NCI-H187 (cell line): ENCODE results near the gene MACROD2.
"Not testable (repeated sequence)": the region's sequence is repeated elsewhere in the genome, so short reads cannot be mapped to it uniquely, and the experiment has no call there.

Experiments used
- DNase-seq, 2 experiments: peaks; one replicate each; lab custom pipeline; 2025; lab: John Stamatoyannopoulos, UW

The MACROD2 gene

DNA sequence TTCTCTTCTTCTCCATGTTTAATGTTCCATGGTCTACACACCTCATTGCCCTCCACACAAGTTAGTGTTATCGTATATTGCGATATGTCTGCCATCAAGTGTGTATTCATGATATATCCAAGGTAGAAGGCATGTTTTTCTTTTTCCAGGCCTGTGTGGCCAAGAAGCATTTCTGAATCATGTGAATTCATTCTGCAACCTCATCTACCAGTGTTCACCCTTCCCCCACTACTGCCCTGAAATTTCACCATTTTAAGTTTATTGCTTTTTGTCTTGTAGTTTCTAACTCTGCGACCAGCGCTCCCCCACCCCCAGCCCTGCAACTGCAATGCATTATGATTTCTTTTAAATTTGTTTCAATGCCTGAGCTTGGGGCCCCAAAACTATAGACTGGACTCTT, 960.1 kb downstream of the MACROD2 start:
- DNase-seq = no peak

DNA sequence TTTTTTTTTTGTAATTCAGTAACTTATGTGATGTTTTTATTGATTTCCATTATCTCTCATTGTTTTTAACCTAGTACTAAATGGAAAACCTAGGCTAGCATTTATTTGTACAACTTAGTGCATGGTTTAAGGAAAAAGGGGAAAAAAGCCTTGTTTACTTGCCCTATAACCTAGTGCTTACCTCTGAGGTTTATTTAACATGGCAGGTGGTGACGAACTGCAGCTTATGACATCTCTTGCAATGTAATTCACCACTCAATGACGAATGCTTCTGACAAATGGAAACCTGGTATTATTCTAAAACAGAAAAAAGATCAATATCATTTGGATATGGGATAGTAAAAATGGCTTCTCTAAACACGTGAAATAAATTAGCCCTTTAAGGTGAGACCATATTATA, 960.7 kb downstream of the MACROD2 start:
- no peak for DNase-seq

DNA sequence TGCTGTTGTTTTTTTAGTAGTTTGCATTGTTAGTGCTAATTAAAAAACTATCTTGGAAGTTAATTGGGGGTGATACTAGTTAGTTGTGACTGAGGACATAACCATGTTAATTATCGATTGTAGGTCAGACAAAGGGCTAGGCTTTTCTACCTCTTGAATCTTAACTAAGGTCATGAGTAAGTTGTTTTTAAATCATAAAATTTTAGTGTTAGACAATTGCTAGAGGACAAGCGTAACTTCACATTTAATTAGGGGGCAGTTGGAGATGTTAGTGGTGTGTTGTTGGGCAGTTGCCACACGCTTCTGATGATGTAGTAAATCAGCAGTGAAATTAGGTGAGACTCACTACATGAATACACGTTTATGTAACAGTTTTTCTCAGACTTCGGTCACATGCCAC, 961.2 kb downstream of the MACROD2 start:
- DNase-seq = no peak

- no peak for DNase-seq
Measured at GRCh38 chr20:14957402-14957801, 962.1 kb downstream of the MACROD2 start.

- no peak for DNase-seq
Measured at GRCh38 chr20:14958626-14959025, 963.3 kb downstream of the MACROD2 start.

DNA sequence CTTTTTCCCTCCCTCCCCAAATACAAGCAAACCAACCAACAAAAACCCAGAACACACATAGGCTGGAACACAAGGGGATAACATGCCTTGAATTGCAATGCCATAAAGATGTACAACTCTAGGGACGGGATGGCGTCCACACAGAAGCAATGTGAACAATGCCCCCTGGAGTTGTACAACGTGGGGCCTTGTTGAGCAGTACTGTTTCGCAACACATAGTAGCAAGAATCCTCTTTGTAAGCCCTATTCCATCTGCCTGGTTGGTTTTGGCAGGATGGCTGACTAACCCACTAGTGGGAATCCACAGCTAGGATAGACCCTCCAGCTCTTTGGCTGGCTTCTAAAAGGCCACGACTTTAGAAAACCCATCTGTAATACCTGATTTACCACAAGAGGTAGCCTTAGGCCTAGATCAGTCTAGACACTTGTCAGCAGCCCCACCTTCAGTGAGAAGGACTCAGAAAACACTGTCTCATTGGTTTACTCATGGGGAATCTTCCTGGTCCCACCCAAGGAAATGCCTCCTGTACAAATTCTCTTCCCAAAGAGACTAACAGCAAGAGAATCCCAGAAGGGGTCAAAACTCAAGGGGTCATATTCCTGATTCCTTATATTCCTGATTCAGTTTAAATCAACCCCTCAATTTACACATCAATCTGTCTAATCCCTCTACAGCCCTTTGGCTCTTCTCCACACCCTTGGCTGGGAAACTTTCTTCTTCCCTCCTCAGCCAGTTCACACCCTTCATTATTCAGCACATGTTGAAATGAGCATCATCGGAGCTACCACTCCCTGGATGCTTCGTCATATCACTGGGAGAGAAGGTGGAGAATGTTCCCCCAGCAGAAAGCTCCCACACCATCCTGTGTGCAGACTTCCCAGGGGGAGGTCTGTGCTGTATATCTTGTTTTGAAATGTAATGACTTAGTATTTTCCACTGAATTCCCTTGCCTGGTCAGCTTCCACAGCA, 964.5 kb downstream of the MACROD2 start:
- DNase-seq = no peak

GRCh38 chr20:14960831-14961230, 965.5 kb downstream of the MACROD2 start:
- DNase-seq = no peak

DNA sequence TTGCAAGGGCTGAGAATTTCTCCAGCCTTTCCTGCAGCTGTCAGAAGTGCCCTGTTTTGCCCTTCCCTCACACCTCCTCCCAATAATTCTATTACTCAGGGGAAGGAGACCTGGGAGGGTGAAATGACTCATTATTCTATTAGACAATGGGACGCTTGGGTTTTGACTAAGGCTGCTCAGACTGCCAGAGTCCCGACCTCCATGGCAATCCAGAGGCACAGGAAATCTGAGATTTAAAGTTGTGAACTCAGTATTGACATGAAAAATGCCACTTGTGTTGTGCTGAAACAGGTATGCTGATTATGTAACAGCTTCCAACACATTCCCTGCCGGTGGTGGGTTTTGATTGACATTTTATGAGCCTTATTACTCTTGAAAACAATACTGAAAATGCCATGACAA, 967.9 kb downstream of the MACROD2 start:
- DNase-seq = no peak

DNA sequence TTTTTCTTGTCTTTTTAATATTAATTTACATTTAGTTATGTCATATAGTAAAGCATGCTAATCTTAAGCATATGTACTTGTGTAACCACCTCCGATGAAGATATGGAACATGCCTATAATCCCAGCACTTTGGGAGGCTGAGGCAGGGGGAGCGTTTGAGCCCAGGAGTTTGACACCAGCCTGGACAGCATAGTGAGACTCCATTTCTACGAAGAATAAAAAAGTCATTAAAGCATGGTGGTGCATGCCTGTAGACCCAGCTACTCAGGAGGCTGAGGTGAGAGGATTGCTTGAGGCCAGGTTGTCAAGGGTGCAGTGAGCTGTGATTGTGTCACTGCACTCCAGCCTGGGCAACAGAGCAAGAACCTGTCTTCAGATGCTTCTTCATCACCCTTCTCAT, 970.9 kb downstream of the MACROD2 start:
- DNase-seq = no peak

DNA sequence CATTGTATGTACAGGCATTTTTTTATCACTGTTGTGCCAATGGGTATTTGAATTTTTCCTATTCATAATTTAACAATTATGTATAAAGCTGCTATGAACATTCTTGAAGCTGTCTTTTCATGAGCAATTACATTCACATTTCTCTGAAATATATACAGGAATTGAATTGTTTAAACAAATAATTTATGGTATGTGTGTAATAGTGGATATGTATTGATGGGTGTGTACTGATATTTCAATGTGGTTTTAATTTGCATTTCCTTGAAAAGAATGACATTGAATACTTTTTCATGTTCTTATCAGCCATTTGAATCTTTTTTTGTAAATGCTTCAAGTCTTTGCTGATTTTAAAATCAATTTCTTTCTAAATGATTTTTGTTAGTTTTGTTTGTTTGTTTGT, 971.5 kb downstream of the MACROD2 start:
- DNase-seq = no peak

DNA sequence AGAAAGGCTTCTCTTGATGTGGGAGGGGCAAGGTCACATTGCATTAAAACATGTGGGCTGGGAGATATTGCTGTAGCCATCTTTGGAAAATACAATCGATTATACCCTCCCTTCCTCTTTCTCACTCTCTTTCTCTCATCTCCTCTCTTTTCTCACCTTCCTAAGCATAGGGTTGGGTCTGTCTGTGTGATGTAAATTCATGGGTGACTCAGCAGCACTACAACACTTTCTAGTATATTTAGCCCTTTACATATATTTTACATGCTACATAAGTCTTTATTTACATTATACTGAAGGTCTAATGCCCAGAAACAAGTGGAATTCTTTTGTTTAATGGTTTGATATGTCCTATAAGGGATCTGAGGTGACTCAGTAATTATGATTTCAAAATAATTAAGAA, 976.9 kb downstream of the MACROD2 start:
- no peak for DNase-seq

DNA sequence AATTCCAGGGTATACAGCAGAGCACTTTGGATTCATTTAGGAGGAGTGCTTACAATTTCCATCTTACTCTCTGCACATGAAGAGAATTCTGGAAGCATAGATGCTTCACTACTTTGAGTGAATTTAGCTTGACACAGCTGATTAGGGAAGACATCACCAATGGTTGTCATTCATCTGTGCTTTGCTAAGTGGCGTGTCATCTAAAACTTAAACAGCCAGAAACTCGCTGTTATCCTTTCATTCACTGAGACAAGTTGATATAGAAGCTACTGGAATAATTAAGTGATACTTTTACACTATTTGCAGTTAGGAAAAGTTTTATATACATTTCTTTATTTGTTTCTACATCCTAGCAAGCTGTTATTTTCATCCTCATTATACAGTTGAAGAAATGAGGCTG, 977.4 kb downstream of the MACROD2 start:
- no peak for DNase-seq

DNA sequence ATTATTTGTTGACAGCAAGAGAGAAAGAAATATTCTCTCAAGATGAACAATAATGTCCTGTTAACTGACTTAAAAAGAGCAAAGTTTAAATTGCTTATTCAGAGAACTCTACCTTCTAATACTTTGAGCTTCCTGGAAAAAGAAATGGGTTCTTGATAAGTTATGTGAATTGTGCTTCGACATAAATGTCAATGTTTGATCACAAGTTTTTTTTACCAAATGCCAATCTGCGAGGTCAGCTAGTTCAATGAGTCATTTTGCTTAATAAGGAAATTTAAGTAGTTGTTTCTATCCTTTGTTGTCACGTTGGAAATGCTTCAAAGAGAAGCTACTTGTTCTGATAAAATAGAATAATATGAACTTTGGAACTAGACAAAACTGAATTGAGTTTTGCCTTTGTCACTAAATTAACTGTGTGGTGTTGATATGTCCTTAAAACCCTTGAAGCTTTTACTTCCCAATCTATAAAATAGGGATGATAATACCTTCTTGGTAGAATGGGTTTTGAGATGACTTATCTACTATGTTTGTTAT, 984.2 kb downstream of the MACROD2 start:
- DNase-seq = no peak

GRCh38 chr20:14981486-14981885, 986.2 kb downstream of the MACROD2 start:
- DNase-seq = not testable (repeated sequence)

- DNase-seq = not testable (repeated sequence)
Measured at GRCh38 chr20:14982324-14982723, 987.0 kb downstream of the MACROD2 start.

DNA sequence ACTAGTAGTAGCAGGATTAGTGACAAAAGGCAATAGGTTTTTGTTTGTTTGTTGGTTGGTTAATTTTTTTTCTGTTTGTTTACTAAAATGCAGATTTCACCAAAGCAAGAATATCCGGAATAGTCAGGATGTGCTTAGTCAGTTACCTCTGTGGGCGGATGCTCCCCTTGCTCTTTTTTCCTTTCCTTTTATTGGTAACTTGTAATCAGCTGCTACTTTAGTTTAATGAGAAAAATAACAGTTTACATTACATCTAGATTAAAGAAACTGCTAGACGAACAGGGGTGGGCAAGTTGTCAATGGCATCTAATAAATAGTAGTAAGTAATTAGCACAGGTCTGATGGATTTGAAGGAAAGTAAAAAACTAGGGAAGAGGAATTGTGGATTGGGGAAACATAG, 989.0 kb downstream of the MACROD2 start:
- no peak for DNase-seq

DNA sequence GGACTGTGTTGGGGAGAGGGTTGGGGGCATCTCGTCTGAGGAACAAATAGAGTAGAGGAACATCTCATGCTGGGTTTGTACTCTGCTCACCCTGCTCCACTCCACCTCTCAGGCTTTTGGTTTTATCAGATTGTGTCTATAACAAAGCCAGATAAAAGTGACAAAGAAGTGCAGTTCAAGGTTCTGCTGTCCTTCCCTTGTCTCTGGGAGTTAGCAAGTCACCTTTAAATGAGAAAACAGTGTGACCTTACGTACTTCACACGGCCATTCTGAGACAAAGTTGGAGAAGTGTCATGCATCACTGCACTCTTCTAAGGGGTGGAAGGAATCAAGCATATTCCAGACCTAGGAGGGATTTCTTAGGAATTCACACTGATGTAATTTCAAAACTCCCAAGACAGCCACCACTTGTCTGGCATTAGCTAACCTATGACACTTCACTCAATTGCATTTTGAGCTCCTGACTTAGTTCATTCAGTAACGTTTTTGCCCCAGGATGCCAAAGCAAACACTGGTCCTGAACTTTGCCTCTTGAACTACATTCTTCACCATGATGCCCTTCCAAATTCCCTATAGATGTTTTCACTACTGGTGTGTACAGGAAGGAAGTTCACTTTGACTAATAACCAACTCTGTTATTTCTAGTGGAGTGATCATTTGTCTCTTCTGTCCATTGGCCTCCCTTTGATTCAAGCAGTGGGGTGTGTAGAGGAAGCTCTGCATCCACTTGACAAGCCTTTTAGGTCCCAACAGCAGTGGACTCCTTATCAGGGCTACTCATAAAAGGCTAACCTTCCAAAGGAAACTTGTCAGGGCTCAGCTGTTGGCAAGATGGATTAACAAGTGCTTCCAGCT, 989.7 kb downstream of the MACROD2 start:
- DNase-seq = no peak

DNA sequence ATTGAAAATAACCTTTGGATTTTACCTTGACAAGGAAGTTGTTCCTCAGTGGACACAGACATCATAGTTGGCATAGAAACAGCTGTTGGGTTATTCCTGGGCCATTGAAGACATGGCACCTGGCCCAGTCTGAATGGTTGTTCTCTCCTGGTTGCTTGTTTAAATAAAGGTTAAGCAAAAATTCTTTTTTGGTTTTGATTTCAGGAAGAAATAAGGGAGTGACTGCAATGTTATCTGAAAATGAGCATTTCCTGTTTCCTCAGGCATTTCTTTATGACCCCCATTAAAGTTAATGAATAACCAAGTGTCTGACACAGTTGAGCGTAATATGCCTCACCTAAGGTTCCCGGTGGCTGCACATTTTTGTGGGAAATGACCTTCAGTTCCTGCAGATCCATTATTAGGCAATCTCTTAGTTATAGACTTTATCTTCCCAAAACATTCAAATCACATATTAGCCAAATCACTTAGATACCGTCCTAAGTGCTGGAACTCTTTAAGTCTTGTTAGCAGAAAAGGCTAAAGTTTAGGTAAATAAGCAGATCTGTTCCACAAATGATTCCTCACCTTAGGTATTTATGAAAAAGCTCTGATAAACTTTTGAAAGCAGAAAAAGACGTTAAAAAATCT, 990.8 kb downstream of the MACROD2 start:
- DNase-seq = no peak

DNA sequence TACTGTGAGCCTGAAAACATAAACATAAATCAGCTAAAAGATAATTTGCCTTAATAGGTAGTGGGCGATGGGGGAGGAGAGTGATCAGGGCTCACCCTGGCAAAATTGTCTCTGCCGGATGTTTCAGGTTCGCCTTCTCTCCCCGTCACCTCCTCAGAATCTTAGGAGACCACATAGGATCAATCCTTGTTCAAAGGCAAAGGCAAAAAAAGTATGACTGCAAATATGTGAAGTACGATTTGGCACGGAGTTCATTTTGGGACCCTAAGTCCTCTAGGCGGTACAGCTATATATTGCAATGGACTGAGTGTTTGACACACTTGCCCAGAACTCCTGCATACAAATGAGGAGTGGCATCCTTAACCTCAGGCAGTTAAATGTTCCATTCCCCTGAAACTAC, 991.3 kb downstream of the MACROD2 start:
- DNase-seq = no peak

DNA sequence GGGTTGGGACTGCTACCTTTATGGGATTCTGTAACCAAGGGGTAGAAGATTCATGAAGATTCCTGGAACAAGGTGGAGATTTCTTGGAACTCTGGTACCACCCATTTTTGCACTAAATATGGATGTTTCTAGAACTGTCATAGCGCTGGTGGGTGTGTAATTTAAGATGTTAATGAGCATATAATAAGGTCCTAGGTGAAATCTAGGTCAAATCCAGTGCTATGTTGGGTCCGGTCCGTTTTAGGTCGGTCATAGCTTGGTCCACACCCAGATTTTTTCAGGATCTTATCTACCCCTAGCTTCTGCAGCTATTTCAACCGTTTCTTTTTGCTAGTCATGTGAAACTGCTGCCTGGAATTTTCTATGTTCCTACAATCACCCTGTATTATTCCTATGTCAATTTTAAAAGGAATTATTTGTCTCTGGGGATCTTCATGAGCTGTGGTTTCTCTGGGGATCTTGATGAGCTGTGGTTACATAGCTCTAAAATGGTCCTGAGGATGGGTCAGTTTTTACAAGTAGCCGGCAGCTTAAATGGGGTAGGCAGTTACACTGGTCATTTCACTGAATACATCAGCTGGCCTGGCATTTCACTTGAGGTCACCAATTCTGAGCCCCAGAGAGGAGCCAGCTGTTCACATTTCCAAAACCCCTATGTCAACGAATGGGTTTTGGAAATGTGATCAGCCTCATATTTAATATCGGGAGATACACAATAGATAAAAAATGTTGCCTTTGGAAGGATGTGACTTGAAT, 994.4 kb downstream of the MACROD2 start:
- DNase-seq = no peak

GRCh38 chr20:14991023-14991422, 995.7 kb downstream of the MACROD2 start:
- no peak for DNase-seq
